NCI-H460 (cell line): Measurements from ENCODE around the gene CCNA2. TPM values are rescaled to one million over a fixed set of nuclear protein-coding genes. Genes with fewer than 3 reads are reported as not detected.

Experiments used
- DNase-seq: peaks from one replicate; pipeline ENCODE4 v3.0.0-alpha.2; 2016; ENCODE audit warnings: low read depth; ENCODE audit errors: extremely low read depth
- polyA plus RNA-seq: library from polyadenylated mRNA; depleted of rRNA; stranded (reverse); fragments of >200 nt; gene quantifications from 2 replicates; pipeline ENCODE4 v1.2.3, GENCODE V29; 2014; cell fraction: nucleus; rRNA removed
- total RNA-seq: library from RNA; depleted of rRNA; stranded (reverse); fragments of >200 nt; shearing (Covaris generic); gene quantifications from 2 replicates; pipeline ENCODE4 v1.2.3, GENCODE V29; 2014; rRNA removed

Gene CCNA2
- 58.1 and 64.0 TPM in 2 replicates for total RNA-seq
- polyA plus RNA-seq = 63.2 and 81.0 TPM in 2 replicates

DNA sequence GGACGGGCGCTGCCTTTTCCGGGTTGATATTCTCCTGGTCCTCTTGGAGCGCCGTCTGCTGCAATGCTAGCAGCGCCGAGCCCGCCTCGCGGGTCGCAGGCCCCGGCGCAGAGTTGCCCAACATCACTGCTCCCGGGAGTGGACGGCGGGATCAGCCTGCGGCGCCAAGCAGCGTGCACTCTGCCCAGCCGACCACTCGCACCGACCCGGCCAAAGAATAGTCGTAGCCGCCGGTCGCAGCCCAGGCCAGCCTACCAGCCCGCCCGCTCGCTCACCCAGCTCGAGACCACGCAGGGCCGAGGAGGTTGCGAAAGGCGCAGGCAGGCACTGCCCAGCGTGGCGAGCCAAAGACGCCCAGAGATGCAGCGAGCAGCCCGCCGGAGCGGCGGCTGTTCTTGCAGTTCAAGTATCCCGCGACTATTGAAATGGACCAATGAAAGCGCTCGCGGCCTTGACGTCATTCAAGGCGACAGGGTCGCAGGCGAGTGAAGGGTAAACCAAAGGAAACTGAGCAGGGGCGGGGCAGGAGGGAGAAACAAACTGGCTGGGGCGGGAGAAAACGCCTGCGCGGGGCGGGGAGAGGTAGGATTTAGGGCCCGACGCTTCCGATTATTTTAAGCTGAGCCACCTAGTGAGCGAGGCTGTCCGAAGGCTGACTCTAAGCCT lies at the start of gene CCNA2:
Gene CCNA2, minus strand, starts transcription at position 379 of the 666 bp plus-strand sequence. Its CDS starts 255 bp downstream, at position 124.
- DNase-seq = peak; percentile 94

DNA sequence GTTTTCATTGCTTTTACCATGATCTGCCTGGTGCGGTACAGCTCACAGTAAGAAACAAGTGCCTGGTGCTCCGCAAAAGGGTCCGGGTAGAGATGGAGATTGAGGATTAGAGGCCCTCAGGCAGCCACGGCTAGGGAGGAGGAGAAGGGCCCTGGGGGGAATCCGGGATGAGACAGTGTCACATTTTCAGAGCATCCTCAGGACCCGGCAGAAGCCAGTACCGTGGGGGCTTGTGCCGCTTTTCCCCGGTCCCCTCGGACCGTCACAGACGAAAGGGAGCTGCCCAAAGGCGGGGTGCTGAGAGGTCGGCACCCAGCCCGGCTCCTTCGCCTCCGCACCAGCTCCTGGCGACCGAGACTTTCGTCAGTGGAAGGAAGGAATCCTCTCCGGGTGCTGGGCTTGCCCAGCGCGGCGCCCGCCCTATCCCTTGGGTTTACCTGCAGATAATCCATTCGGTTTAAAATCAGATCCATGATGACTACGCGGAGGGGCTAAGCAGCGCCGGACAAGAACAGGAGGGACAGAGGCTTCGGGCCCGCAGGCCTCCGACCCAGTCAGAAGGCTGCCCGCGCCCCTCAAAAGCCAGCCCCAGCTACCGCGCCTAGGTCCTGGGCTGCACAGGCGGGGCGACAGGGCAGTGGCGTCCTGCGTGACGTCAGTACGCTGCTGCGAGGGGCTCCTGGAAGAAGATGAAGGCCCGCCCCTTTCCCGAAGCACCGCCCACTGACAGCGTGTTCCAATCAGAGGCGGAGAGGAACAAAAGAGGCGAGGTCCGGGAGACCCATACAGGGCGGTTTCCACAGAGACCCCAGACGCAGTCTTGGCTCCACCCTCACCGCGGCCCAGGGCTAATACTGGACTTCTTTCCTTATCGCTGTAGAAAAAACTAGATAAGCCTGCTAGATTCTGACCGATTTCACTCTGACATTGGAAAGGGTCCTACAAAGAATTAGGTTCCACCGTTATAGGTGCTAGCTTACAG lies 46.4 kb upstream of the CCNA2 start, which contains the start of gene BBS7:
Gene BBS7, minus strand, starts transcription at position 634 of the 982 bp plus-strand sequence. Its CDS starts 161 bp downstream, at position 473.
- peak; percentile 89 for DNase-seq

DNA sequence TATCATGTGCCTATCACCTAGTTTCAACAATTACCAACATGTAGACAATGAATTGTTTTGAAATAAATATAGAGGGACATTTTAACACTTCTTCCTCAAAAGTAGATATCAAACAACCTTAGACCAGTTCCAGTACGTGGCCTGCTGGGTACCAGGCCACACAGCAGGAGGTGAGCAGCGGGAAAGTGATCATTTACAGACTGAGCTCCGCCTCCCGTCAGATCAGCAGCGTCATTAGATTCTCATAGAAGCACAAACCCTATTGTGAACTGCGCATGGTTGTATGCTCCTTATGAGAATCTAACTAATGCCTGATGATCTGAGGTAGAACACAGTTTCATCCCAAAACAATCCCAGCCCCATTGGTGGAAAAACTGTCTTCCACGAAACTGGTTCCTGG lies 40.1 kb upstream of the CCNA2 start:
- DNase-seq = no peak

DNA sequence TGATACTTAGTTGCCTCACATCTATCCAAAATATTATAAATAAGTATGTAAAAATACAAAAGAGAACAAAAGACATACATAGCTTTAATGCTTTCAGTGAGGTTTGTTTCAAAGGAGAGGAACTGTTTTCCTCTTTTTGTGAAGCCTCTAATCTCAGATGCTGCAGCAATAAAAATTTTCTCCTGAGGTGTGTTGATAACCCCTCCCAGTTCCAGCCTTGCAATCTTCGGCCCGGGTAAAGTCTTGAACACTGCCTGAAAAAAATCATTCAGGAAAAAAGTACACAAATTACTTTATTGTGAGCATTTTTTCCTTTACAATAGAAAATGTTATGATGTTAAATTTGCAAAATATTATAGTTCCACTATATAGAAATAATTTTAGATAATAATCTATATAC lies 37.7 kb upstream of the CCNA2 start:
- no peak for DNase-seq

DNA sequence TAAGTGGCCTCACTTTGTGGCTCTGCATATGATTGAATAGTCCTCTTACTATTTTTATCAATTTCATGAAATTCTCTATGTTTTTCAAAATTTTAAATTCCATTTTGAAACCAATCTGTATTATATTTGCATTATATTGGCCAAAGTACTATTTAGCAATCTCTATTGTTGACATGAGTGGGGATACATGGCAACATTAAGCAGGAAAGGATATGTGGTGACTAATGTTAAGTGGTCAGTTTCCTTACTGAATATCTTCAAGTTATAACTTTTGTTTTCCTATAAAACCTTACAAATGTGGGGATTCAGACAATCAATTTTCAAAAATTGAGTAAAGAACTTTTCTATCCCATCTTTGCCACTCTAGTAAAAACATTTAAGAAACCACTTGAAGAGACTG lies 36.4 kb upstream of the CCNA2 start:
- no peak for DNase-seq

DNA sequence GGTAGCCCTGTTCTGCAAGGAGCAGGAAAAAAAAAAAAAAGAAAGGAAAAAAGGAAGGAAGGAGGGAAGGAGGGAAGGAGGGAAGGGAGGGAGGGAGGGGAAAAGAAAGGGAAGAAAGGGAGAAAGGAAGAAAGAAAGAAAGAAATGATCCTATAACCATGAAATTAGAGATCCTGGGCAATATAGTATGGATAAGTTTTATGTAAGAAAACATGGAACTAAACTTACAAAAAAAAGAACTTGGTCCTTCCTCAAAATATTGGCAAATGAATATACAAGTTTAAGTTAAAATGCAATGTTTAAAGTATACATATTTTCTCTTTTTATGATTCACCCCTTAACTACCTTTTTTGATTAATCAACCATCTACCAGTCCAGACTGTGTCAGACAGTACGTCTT lies 27.7 kb upstream of the CCNA2 start:
- no peak for DNase-seq

DNA sequence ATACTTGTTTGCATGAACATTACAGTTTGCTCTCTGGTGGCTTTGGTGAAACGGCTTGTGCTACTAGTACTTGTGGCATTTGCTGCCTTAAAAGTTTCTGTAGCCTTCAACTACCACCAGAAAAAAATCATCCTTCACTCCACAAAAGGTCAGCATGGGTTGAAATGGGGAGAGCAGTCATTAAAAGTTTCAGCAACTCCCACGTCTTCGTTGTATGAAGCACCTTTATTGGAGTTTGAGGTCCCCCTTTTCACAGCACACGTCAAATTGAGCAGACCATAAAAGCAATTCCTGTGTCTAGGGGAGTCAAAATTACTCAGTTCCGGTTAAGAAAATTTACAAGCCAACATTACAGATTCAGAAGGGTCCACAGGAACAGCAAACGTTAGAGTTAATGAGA lies 23.0 kb upstream of the CCNA2 start:
- no peak for DNase-seq

DNA sequence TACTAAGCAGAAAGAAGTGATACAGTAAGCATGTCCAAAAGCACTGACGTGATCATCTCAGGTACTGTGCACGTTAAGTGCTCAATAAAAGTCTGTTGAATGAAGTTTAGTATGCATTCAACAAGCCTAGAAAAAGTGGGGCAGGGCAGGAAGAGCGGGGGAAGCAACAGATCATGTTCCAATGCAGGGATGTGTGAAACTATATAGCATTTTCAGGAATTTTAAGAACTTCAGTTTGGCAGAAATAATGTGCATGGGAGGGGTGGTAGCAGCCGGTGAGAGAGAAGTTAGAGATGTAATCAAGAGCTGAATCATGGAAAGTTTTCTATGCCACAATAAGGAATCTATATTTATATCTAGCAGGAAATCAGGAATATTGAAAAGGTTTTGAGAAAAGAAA lies 19.2 kb upstream of the CCNA2 start:
- DNase-seq = no peak

DNA sequence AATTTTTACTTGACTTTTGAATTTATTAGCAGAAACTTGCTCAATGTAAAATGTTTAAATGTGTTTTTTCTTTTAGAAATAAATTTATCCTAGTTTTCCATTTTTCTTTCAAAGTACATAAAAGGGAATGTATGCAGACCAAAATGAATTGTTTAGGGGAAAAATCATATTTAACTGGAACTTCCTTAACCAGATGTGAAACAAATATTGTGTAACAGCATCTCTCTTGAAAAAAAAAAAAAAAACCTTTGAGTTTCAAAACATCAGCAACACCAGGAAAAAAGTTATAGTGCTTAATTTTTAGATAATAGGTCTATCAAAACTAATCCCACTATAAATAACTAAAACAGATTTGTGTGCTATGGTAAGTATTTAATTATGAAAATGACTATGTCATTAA lies 14.5 kb upstream of the CCNA2 start:
- DNase-seq = no peak

DNA sequence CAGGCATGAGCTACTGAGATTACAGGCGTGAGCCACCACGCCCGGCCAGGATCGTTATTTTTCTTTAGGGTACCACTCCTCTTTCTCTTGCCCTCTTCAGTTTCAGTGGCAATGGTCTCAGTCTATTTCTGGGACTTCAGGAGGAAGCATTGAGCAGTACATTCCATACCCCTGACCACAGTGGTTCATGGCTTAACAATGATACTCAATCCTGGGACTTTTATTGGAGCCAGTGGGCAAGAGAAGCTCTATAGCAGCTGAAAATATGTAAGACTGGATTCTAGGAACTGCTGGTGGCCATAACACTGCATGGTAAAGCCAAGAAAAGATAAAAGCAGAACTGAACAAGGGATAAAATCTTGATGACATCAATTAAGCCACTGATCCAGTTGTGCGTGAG lies 5.8 kb upstream of the CCNA2 start:
- no peak for DNase-seq

DNA sequence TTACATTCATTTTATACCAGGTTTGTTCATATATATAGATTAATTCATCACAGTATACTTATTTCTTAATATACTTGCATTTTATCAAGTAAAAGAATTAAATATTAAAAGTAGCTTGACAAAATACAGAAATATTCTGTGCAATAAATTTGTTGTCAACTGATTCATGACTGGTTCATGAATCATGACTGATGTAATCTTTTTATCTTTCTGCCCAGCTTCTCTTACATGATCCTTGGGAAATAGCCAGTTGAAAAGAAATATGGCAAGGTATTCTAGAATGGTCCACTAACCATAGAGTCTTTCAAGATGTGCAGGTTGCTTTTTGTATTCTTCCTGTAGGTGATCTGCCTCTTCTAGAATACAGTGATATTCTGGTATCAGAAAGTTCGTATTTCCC lies 4.2 kb upstream of the CCNA2 start:
- DNase-seq = peak; percentile 36

DNA sequence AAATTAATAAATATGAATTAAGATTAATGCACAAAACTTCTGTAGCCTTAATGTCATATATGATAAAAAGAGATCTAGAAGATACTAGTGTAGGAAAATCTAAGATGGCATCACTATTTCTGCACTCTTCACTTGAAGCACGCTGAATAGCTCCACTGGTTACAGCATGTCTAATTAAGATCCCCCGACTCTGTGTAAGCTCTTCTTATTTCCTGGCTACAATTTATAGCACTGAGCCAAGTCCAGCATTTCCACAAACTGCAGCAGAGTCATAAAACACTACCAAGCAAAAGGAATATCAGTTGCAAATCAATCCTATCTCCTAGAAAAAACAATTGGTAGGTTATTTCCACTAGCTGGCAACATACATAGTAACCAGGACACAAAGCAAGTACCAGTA lies 1.3 kb upstream of the CCNA2 start:
- no peak for DNase-seq

DNA sequence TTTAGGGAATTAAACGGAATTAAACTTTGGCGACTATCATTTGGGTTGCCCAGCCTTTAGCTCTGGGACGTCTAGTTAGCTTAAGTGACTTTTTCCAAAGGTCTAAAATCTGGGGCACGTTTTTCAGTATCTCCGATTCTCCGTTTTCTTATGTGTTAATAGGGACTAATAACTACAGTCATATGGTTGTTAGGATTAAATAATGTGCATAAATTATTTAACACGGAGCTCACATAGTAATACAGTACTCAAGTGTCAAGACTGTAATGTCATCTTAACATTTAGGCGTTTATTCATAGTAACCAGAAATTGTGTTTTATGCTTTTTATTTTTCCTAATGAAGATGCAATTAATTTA lies 466 bp upstream of the CCNA2 start:
- no peak for DNase-seq

DNA sequence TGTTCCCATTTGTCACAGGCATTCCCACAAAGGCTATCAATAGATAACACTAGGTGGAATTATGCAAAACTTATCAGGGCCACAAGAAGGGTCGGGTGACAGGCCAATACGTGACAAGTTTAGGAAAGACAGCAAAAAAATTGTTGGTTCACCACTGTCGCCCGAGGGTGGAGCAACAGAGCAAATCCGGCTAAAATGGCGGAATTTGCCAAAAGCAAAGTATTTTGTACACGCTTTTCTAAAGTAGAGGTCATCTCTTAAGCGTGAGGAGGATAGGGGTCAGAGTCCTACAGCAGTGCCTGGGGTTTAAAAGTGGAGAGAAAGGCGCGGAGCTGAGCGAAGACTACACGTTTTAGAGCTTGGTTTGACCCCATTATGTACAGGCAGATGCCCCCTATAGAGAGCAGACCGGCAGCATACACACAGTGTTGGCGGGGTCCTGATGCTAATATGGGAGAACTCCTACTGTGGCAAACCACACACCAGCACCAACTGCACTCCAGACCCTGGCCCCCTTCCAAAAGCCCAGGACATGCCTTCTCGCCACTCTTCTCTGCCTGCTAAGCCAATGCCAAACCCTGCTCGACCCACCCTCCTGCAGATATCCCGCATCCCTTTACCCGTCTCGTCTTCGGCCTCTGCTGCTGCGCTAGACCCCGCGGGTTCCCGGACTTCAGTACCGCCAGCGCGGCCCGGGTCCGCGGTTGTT lies 733 bp downstream of the CCNA2 start:
- DNase-seq = no peak

DNA sequence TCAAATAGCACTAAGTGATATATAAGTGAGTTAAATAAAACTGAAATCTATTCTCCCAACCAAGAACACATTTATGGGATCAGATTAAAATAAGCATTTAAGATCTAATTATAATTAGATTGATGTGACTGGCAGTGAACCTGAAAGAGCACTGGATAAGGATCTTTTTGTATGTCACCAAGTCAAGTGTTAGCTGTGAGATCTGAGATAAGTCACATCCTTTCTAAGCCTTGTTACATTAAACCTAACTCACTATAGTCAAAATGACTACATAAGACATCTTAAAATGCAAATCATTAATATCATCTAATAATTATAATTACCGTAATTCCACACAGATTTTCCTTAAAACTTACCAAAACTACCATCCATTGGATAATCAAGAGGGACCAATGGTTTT lies 1.6 kb downstream of the CCNA2 start:
- DNase-seq = no peak

DNA sequence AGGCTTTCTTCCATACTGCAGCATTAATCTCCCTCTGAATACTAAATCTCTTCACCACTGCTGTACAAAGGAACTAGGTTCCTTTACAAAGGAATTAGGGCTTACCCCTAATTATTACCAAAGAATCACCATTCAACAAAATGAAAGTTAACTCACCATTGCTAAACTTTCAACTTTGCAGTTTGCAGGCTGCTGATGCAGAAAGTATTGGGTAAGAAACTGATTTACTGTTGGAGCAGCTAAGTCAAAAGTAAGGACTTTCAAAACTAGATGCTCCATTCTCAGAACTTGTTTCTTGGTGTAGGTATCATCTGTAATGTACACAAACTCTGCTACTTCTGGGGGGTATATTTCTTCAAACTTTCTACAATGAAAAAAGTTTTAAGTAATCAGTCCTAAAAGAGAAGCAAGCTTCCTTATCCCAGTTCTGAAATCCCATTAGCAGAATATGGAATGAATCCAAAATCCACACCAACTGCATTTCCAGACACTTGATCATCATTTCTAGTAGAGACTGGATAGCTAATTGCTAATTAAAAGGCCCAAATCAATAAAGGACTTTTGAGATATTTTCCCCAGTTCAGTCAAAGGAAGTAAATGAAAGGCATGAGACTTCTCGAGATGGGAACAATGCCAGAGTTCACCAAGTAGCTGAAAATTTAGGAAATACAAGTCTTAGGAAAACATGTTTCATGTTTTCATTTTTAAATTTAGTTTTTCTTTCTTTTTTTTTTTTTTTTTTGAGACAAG lies 4.3 kb downstream of the CCNA2 start:
- no peak for DNase-seq

DNA sequence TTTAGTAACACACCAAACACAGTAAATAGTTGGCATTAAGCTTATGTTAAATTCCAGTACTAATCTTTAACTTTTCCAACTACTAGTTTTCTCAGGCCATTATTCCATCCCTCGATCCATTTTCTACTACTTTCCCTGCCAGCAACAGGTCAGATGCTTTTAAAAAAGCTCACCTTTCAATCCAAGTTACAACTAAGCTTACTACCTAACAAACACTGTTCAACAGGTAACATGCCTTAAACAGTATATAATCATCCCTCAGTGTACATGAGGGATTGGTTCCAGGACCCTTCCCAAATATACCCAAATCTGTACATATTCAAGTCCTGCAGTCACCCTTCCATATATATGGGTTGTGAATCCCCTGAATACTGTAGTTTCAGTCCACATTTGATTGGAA lies 5.5 kb downstream of the CCNA2 start:
- no peak for DNase-seq

DNA sequence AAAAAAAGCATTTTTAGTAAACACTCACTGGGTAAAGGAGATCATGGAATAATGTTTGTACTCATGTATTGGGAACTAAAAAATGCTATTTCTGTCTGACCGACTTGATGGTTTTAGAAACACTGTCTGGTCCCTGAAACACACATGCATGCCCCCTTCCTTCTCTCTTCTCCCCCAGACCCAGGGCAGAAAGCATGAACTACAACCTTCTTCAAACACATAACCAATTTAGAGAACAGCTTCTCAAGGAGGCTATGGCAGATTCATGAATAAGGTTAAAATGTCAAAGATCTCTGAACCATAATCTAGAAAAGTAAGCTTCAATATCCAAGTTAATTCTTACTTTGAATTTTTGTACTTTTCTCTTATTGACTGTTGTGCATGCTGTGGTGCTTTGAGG lies 6.0 kb downstream of the CCNA2 start:
- no peak for DNase-seq

DNA sequence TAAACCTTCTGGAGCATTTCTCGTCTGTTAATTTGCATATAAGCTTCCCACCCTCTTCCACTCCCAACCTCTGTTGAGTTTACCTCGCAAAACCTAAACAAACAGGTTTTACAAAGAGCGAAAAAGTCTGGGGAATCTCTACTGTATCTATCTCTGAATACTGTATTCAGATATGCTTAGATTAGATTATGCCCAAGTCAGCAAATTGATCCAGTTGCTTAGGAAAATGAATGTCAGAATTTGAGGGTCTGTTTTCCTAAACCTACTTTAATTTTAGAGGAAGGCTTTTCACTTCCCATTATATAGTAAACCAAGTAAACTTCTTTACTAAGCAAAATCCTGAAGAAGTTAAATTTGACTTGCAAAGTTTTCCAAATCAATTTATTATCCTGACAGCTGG lies 6.7 kb downstream of the CCNA2 start:
- DNase-seq = no peak

DNA sequence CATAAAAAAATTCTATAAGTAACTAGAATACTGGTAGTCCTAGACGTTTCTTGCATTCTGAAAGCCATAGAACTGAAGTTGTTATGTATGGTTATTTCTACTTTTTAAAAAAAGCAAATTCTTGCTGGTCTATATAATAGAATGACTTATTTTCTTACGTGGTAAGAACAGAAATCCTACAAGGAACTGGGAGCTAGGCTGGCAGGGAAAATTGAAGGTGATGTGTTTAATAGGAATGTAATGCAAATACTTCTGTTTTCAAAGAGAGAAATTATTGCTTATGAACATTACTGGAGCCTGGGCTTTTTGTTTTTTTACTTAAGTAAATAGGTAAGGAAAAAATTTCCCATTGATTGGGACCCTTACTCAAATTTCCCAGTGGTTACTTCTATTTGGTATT lies 8.9 kb downstream of the CCNA2 start:
- no peak for DNase-seq
